BJ (cell line): ENCODE results near the gene SMOC2. TPM values are rescaled to one million over a fixed set of nuclear protein-coding genes. Genes with fewer than 3 reads are reported as not detected.

Experiments used
- CTCF ChIA-PET: fragments of 350-600 bp; formaldehyde crosslinking; extraction: SDS; loops from one replicate; lab custom pipeline; 2021; ENCODE audit warnings: antibody characterized with exemption, inconsistent platforms; lab: Yijun Ruan, JAX
- POLR2A ChIA-PET: fragments of 300-600 bp; sonication (Branson Sonifier 250); formaldehyde crosslinking; extraction: SDS; loops from one replicate; lab custom pipeline; 2021; ENCODE audit warnings: antibody characterized with exemption; lab: Charles Lee
- DNase-seq: peaks from one replicate; pipeline ENCODE4 v3.0.0-alpha.2; 2011; ENCODE audit warnings: low read depth
- H3K27me3 ChIP-seq: 2 replicates; pipeline ENCODE4 v1.6.0; 2011; ENCODE audit warnings: low read length; ENCODE audit not compliant: control insufficient read depth, insufficient read depth
- H3K36me3 ChIP-seq: 2 replicates; pipeline ENCODE4 v1.5.1; 2011; ENCODE audit warnings: low read length; ENCODE audit not compliant: control insufficient read depth, insufficient read depth
- H3K4me3 ChIP-seq: 2 replicates; pipeline ENCODE4 v1.5.1; 2011; ENCODE audit warnings: low read depth, mild to moderate bottlenecking, control low read depth, low read length
- polyA minus RNA-seq: library from RNA; depleted of rRNA, polyadenylated mRNA; stranded (reverse); fragments of >200 nt; gene quantifications from 2 replicates; pipeline ENCODE4 v1.2.3, GENCODE V29; 2011; rRNA and poly(A)+ RNA removed
- polyA plus RNA-seq: library from polyadenylated mRNA; depleted of rRNA; stranded (reverse); fragments of >200 nt; gene quantifications from 2 replicates; pipeline ENCODE4 v1.2.3, GENCODE V29; 2011; rRNA removed
- TF ChIP-seq, protein P1 (sequence below): IDR thresholded peaks from 2 replicates; pipeline ENCODE4 v1.5.1; 2011; ENCODE audit warnings: low read depth, mild to moderate bottlenecking, control low read depth, inconsistent platforms, low read length, moderate library complexity; ENCODE audit not compliant: insufficient read depth

Gene SMOC2
- polyA plus RNA-seq, result not detected in 2 replicates
- not detected in 2 replicates for polyA minus RNA-seq

DNA sequence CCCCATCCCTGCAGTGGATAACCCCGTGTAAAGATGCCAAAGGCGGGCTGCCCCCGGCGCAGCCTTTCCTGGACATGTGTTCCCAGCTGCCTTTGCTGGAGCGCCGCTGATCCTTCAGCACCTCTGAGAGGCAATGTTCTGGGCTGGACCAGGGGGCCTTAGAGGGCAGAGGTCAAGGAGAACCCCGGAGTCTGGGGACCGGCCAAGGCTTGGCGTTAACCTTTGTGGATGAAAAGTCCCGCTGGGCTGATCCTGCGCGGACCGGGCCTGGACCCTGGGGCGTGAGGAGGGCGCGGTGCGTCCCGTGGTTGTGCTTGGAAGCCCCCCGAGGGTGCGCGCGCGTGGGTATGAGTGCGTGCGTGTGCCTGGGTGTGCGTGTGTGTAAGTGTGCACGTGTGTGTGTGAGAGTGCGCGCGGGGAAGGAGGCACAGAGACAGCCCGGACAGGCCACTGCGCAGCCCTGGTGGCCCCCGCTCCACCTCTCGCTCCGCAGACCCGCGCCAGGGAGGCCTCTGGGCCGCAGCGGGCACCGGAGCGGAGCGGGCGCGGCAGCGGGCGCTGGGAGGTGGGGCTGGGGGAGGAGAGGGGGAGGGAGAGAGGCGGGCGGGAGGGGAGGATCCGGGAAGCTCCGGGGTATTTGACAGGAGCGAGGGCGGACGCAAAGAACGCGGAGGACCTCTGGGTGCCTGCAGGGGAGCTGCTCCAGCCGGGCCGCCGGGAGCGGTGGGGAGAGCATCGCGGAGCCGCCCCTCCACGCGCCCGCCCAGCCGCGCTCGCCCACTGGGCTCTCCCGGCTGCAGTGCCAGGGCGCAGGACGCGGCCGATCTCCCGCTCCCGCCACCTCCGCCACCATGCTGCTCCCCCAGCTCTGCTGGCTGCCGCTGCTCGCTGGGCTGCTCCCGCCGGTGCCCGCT, at the start of gene SMOC2:
TSS of gene SMOC2 (plus strand) at position 665 of the 914 bp plus-strand sequence. CDS start at position 852, 187 bp downstream.
- no peak for DNase-seq
- Histone ChIP-seq H3K36me3 (no peaks in the 10 kb centered on the region), H3K27me3 (no peaks in the 10 kb centered on the region), H3K4me3 (no peak within 1 kb of the TSS)
- ChIA-PET CTCF (no interaction called here), POLR2A (no interaction called here)
- TF ChIP-seq, protein P1, sequence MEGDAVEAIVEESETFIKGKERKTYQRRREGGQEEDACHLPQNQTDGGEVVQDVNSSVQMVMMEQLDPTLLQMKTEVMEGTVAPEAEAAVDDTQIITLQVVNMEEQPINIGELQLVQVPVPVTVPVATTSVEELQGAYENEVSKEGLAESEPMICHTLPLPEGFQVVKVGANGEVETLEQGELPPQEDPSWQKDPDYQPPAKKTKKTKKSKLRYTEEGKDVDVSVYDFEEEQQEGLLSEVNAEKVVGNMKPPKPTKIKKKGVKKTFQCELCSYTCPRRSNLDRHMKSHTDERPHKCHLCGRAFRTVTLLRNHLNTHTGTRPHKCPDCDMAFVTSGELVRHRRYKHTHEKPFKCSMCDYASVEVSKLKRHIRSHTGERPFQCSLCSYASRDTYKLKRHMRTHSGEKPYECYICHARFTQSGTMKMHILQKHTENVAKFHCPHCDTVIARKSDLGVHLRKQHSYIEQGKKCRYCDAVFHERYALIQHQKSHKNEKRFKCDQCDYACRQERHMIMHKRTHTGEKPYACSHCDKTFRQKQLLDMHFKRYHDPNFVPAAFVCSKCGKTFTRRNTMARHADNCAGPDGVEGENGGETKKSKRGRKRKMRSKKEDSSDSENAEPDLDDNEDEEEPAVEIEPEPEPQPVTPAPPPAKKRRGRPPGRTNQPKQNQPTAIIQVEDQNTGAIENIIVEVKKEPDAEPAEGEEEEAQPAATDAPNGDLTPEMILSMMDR, result no peak

- TF ChIP-seq, protein P1, result no peak
- POLR2A ChIA-PET, result no interaction called here
- H3K27me3 ChIP-seq, result no peaks in the 10 kb centered on the region
- CTCF ChIA-PET, result no interaction called here
- DNase-seq, result no peak
- H3K4me3 ChIP-seq, result no peak overlapping the region
- H3K36me3 ChIP-seq, result no peaks in the 10 kb centered on the region
These were observed 47.7 kb upstream of the SMOC2 start for GRCh38 chr6:168393126-168393870.

- H3K4me3 ChIP-seq, result no peak overlapping the region
- no peak for DNase-seq
- ChIA-PET CTCF (no interaction called here), POLR2A (no interaction called here)
- H3K27me3 ChIP-seq, result no peaks in the 10 kb centered on the region
- no peaks in the 10 kb centered on the region for H3K36me3 ChIP-seq
- TF ChIP-seq, protein P1, result no peak
These were observed 46.4 kb upstream of the SMOC2 start for GRCh38 chr6:168394606-168395005.

DNA sequence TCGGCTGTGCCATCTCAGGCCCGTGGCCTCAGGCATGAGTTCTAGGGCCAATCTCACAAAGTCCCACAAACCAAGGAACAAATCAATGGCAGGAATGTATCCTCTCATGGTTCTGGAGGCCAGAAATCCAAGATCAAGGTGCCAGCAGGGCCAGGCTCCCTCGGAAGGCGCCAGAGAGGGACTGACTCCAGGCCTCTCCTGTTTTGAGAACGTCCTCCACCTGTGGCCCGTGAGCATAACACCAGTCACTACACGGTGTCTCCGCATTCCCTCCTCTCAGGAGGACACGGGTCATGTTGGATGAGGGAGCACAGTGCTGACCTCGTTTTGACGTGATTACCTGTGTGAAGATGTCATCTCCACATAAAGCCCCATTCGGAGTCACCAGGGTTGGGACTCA, 45.0 kb upstream of the SMOC2 start:
- no peak for DNase-seq
- H3K27me3 ChIP-seq, result no peaks in the 10 kb centered on the region
- ChIA-PET POLR2A (no interaction called here), CTCF (no interaction called here)
- H3K36me3 ChIP-seq, result no peaks in the 10 kb centered on the region
- no peak overlapping the region for H3K4me3 ChIP-seq
- TF ChIP-seq, protein P1, result no peak

DNA sequence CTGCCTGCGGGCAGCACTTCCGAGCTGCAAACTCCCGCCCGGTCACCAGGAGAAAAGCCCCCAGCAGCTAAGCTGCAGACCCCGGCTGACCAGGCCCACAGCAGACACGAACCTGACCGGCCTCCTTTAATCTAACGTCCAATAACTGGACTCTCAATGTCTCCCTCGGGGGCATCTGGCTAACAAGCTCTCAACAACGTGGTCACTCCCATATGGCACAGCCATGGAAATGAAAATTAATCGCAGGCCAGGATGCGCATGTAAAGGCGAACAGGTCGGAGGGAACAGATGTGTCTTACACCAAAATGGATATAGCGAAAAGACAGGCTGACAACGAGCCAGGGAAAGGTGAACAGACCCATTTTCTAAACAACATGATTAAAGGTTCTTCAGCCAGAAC, 44.4 kb upstream of the SMOC2 start:
- H3K36me3 ChIP-seq, result no peaks in the 10 kb centered on the region
- POLR2A ChIA-PET, result no interaction called here
- no peak for DNase-seq
- TF ChIP-seq, protein P1, result no peak
- H3K4me3 ChIP-seq, result no peak overlapping the region
- no peaks in the 10 kb centered on the region for H3K27me3 ChIP-seq
- CTCF ChIA-PET, result no interaction called here
